Gastroesophageal sphincter (tissue), 4 donors: ENCODE data around the gene ISLR. TPM values are rescaled to one million over a fixed set of nuclear protein-coding genes. Genes with fewer than 3 reads are reported as not detected.

ENCODE experiments used
- ATAC-seq: fragments of 150-250 bp; one replicate; pipeline ENCODE4 v1.9.1; 2016; ENCODE audit warnings: mild to moderate bottlenecking, moderate library complexity
- H3K27ac ChIP-seq, 4 donors: fragments of 200-600 bp; sonication (generic) in 3 of 4; 1 replicate in 3 of 4; 2 replicates in 1 of 4; pipeline ENCODE4 v1.5.1; 2016 to 2019
- H3K27me3 ChIP-seq: fragments of 200-600 bp; sonication (generic); one replicate; pipeline ENCODE4 v1.5.1; 2019
- H3K36me3 ChIP-seq, 2 donors: fragments of 200-600 bp; sonication (generic); one replicate each; pipeline ENCODE4 v1.5.1; 2019; ENCODE audit warnings: control low read depth in 1 of 2
- H3K4me1 ChIP-seq, 3 donors: fragments of 200-600 bp; sonication (generic); 1 replicate in 2 of 3; 2 replicates in 1 of 3; pipeline ENCODE4 v1.5.1; 2016 to 2019; ENCODE audit warnings: control low read depth in 2 of 3
- H3K4me3 ChIP-seq, 2 donors: fragments of 200-600 bp; sonication (generic); one replicate each; pipeline ENCODE4 v1.5.1; 2019; ENCODE audit warnings: mild to moderate bottlenecking in 1 of 2, moderate library complexity in 1 of 2
- H3K9me3 ChIP-seq, 3 donors: fragments of 200-600 bp; sonication (generic); one replicate each; pipeline ENCODE4 v1.5.1; 2017 to 2019; ENCODE audit warnings: control low read depth in 2 of 3
- EP300 ChIP-seq: sonication (generic); formaldehyde crosslinking; IDR thresholded peaks from one replicate; pipeline ENCODE4 v1.6.1; 2017; ENCODE audit warnings: antibody characterized with exemption, mild to moderate bottlenecking
- POLR2A ChIP-seq, 2 donors: fragments of 450-650 bp; IDR thresholded peaks; one replicate each; pipeline ENCODE4 v1.6.1; 2017; ENCODE audit warnings: antibody characterized with exemption in 2 of 2, mild to moderate bottlenecking in 2 of 2, moderate library complexity in 1 of 2
- POLR2AphosphoS5 ChIP-seq: sonication (generic); formaldehyde crosslinking; IDR thresholded peaks from one replicate; pipeline ENCODE4 v1.6.1; 2017; ENCODE audit warnings: antibody characterized with exemption
- WGBS, 2 donors: methylation state at CpG; one replicate each; pipeline ENCODE4 v1.1.5; 2018; ENCODE audit warnings: low coverage in 1 of 2; 5-methylcytosine and 5-hydroxymethylcytosine counted together
- total RNA-seq, 4 donors: library from RNA; depleted of rRNA; stranded (reverse); fragments of >200 nt; gene quantifications; one replicate each; pipeline ENCODE4 v1.1.0, GENCODE V29; 2016
- TF ChIP-seq, protein P1 (sequence below), 4 experiments: fragments of 200-600 bp in 2 of 4; fragments of 450-650 bp in 2 of 4; sonication (generic) in 1 of 4; IDR thresholded peaks; one replicate each; pipeline ENCODE4 v1.5.1; 2017 to 2019; ENCODE audit warnings: antibody characterized with exemption in 4 of 4, mild to moderate bottlenecking in 2 of 4, moderate library complexity in 2 of 4

ISLR gene
- total RNA-seq, 4 donors from 2014 or later = 52.6 to 152 (median 89.5) TPM

- Histone ChIP-seq H3K36me3 (no peaks in the 10 kb centered on the region), H3K27ac (no peak overlapping the region), H3K4me3 (no peak overlapping the region), H3K27me3 (no peaks in the 10 kb centered on the region), H3K4me1 (peaks cover 0 to 22% (median 0%) of the 10 kb centered on the region in 3 donors), H3K9me3 (no peaks in the 10 kb centered on the region)
- 47 to 76% methylated on average over 3 to 7 of the region's 11 CpGs for WGBS, 2 donors
- no peak for ATAC-seq
- TF ChIP-seq EP300 = no peak
- TF ChIP-seq POLR2A (IDR thresholded peaks at IDR 0.05) = no peak
- no peak for TF ChIP-seq POLR2AphosphoS5
- TF ChIP-seq, protein P1, sequence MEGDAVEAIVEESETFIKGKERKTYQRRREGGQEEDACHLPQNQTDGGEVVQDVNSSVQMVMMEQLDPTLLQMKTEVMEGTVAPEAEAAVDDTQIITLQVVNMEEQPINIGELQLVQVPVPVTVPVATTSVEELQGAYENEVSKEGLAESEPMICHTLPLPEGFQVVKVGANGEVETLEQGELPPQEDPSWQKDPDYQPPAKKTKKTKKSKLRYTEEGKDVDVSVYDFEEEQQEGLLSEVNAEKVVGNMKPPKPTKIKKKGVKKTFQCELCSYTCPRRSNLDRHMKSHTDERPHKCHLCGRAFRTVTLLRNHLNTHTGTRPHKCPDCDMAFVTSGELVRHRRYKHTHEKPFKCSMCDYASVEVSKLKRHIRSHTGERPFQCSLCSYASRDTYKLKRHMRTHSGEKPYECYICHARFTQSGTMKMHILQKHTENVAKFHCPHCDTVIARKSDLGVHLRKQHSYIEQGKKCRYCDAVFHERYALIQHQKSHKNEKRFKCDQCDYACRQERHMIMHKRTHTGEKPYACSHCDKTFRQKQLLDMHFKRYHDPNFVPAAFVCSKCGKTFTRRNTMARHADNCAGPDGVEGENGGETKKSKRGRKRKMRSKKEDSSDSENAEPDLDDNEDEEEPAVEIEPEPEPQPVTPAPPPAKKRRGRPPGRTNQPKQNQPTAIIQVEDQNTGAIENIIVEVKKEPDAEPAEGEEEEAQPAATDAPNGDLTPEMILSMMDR (IDR thresholded peaks at IDR 0.05) = no peak
Observed at GRCh38 chr15:74208901-74209559, 35.5 kb downstream of the ISLR start.

GRCh38 chr15:74209560-74209958 is 36.0 kb downstream of the ISLR start:
- Histone ChIP-seq H3K27me3 (peaks cover under 1% of the 10 kb centered on the region), H3K27ac (no peak overlapping the region), H3K36me3 (no peaks in the 10 kb centered on the region), H3K9me3 (no peaks in the 10 kb centered on the region), H3K4me3 (no peak overlapping the region), H3K4me1 (peaks cover 0 to 17% (median 0%) of the 10 kb centered on the region in 3 donors)
- 60% methylated on average over 1 of the region's 5 CpGs for WGBS, 2 donors
- ATAC-seq = no peak
- TF ChIP-seq, protein P1 (IDR thresholded peaks at IDR 0.05) = no peak
- TF ChIP-seq POLR2AphosphoS5 = no peak
- no peak for TF ChIP-seq POLR2A (IDR thresholded peaks at IDR 0.05)
- no peak for TF ChIP-seq EP300

- no peaks in the 10 kb centered on the region for H3K9me3 ChIP-seq
- H3K36me3 ChIP-seq = no peaks in the 10 kb centered on the region
- WGBS, 2 donors = 23 to 26% methylated on average over 4 of the region's 4 CpGs
- TF ChIP-seq, protein P1 (IDR thresholded peaks at IDR 0.05) = no peak
- TF ChIP-seq POLR2AphosphoS5 = no peak
- no peak for TF ChIP-seq EP300
- TF ChIP-seq POLR2A (IDR thresholded peaks at IDR 0.05) = no peak
- peaks cover 6% of the 10 kb centered on the region for H3K27me3 ChIP-seq
- peaks cover 0 to 15% (median 0%) of the 10 kb centered on the region in 3 donors for H3K4me1 ChIP-seq
- ATAC-seq = no peak
- no peak overlapping the region for H3K27ac ChIP-seq
- H3K4me3 ChIP-seq = no peak overlapping the region
Observed at GRCh38 chr15:74209997-74210671, 36.6 kb downstream of the ISLR start.

DNA sequence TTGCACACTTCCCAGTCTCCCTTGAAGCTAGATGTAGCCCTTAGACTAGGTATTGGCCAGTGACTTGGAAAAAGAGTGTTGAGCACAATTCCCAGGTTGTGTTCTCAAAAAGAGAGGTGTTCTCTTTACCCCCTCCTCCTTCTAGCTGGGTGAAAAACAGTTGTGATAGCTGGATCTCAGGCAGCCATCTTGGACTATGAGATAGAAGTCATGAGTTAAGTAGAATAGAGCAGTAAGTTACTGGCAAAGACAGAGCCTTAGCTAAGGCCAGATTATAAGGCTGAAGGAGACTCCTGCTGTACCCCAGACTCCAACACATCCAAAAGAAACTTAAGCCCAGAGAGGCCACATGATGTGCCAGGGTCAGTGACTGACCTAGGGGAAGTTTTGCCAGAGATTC is 37.2 kb downstream of the ISLR start:
- no peak for ATAC-seq
- Histone ChIP-seq H3K4me1 (peaks cover 0 to 15% (median 0%) of the 10 kb centered on the region in 3 donors), H3K27ac (no peak overlapping the region)

More for the DNA sequence above, 37.2 kb downstream of the ISLR start:
- Histone ChIP-seq H3K4me3 (no peak overlapping the region), H3K27me3 (peaks cover 7% of the 10 kb centered on the region), H3K36me3 (no peaks in the 10 kb centered on the region), H3K9me3 (no peaks in the 10 kb centered on the region)
- no peak for TF ChIP-seq EP300
- TF ChIP-seq, protein P1 (IDR thresholded peaks at IDR 0.05) = no peak
- no peak for TF ChIP-seq POLR2A (IDR thresholded peaks at IDR 0.05)
- TF ChIP-seq POLR2AphosphoS5 = no peak
